ENCODE measurements around the gene SLC7A5.

DNA sequence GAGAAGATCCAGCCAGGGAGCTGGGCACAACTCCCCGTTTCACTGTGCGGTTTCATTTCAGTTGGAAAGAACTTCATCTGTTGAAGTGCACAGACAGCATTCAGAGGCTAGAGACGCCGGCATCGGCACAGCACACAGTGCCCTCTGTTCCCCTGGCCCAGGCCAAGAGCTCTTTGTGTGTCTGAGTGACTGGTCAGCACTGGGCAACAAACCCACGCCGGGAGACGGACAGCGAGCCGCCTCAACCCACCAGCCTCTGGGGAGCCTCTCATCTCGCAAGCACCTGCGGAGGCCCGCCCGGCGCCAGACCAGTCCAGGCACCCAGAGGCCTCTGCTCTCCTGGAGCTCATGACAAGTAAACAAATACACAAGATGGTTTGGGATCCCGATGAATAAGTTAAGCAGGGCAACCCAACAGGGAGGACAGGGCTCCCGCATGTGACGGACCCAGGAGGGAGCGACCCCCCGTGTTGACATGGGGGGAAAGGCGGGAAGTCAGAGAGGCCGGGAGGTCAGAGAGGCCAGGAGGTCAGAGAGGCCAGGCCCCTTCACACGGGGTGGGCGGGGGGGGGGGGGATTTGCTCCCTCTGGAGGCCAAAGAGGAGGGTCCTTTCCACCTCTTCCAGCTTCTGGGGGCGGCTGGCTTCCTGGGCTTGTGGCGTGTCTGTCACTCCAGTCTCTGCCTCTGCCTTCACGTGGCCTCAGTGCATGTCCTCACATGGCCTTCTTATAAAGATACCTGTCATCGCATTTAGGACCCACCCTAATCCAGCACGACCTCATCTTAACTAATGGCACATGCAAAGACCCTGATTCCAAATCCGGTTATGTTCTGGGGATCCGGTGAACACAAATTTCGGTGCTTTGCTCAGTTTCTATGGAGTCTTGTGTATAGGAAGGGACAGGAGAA lies 77.8 kb downstream of the SLC7A5 start:
- no peak for TF ChIP-seq NFE2L2 (conservative IDR thresholded peaks at IDR 0.05; ENCODE audit: low read length)
- TF ChIP-seq, protein P1, sequence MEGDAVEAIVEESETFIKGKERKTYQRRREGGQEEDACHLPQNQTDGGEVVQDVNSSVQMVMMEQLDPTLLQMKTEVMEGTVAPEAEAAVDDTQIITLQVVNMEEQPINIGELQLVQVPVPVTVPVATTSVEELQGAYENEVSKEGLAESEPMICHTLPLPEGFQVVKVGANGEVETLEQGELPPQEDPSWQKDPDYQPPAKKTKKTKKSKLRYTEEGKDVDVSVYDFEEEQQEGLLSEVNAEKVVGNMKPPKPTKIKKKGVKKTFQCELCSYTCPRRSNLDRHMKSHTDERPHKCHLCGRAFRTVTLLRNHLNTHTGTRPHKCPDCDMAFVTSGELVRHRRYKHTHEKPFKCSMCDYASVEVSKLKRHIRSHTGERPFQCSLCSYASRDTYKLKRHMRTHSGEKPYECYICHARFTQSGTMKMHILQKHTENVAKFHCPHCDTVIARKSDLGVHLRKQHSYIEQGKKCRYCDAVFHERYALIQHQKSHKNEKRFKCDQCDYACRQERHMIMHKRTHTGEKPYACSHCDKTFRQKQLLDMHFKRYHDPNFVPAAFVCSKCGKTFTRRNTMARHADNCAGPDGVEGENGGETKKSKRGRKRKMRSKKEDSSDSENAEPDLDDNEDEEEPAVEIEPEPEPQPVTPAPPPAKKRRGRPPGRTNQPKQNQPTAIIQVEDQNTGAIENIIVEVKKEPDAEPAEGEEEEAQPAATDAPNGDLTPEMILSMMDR (IDR thresholded peaks at IDR 0.05), result no peak
- no peak for TF ChIP-seq MAZ (IDR thresholded peaks at IDR 0.05; ENCODE audit: borderline replicate concordance, low read depth, low read length)
- no peak for TF ChIP-seq CEBPB (IDR thresholded peaks at IDR 0.05)
- TF ChIP-seq MYC (IDR thresholded peaks at IDR 0.05; ENCODE audit: borderline replicate concordance, low read length), result no peak

Data from A549 (cell line).